Activated CD8-positive, alpha-beta memory T cell treated with anti-CD3 and anti-CD28 coated beads for 36 hours (primary cell): ENCODE results near the gene AP5Z1. TPM values are rescaled to one million over a fixed set of nuclear protein-coding genes. Genes with fewer than 3 reads are reported as not detected.

Experiments used
- CTCF ChIA-PET: fragments of 350-600 bp; sonication (Branson Sonifier 250); formaldehyde crosslinking; loops from one replicate; lab custom pipeline; 2021; ENCODE audit warnings: antibody characterized with exemption; lab: Charles Lee
- POLR2A ChIA-PET: fragments of 350-600 bp; sonication (Branson Sonifier 250); formaldehyde crosslinking; loops from one replicate; lab custom pipeline; 2021; ENCODE audit warnings: antibody characterized with exemption; lab: Charles Lee
- total RNA-seq, 2 experiments: library from RNA; stranded (reverse); gene quantifications; one replicate each; pipeline ENCODE4 v1.2.3, GENCODE V29; 2021

Gene AP5Z1
- total RNA-seq, 2 experiments from 2014 or later = 37.9 to 40.0 TPM

DNA sequence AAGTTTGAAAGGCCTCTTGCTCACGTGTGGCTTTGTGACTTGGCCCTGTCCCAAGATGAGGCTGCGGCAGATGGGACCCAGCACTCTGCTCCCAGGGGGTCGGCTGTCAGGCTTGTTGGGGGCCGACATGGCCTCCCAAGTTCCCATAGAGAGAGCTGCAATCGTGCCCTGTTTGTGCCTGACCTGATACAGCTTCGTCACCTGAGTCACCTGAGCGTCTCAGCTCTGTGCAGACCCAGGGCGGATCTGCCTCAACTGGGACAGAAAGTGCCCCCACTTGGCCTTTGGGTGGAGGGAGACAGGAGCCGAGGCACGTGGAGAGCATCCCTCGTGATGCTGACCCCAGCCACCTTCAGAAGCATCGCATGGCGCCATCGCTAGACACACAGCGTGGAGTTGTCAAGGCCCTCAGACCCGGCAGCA lies 64.7 kb downstream of the AP5Z1 start:
- ChIA-PET POLR2A (no interaction called here), CTCF (no interaction called here)

Other genes with a start within 250 kb of the AP5Z1 start
- gene FOXK1, start 93.3 kb upstream of the AP5Z1 start, total RNA-seq = 10 to 100 TPM; 34.6 to 34.7 TPM
- not detected for gene PAPOLB, start 86.4 kb downstream of the AP5Z1 start, total RNA-seq
- under 1 TPM; 0.17 to 0.29 TPM for gene RADIL, start 108.1 kb downstream of the AP5Z1 start, total RNA-seq
- gene MMD2, start 183.6 kb downstream of the AP5Z1 start, total RNA-seq = not detected